Activated naive CD8-positive, alpha-beta T cell treated with anti-CD3 and anti-CD28 coated beads, Interleukin-2, amount 10 ng/mL, durations not matched to agents 7 days and 5 days (primary cell): ENCODE data around the gene TMEM51. TPM values are rescaled to one million over a fixed set of nuclear protein-coding genes. Genes with fewer than 3 reads are reported as not detected.

Experiments used
- ATAC-seq: fragments of 150-1000 bp; cut with Tn5 transposase; one replicate; pipeline ENCODE4 v1.10.0; 2021; ENCODE audit warnings: low read depth, moderate library complexity
- POLR2A ChIA-PET: fragments of 350-600 bp; sonication (Branson Sonifier 250); formaldehyde crosslinking; loops from one replicate; lab custom pipeline; 2021; ENCODE audit warnings: antibody characterized with exemption; lab: Charles Lee
- DNase-seq: peaks from one replicate; pipeline ENCODE4 v3.0.0; 2021
- H3K27ac Mint-ChIP-seq: one replicate; pipeline ENCODE4 v1.8.0; 2022; ENCODE audit warnings: mild to moderate bottlenecking, mixed read lengths
- H3K27me3 Mint-ChIP-seq: one replicate; pipeline ENCODE4 v1.8.0; 2022; ENCODE audit warnings: mild to moderate bottlenecking, moderate library complexity, mixed read lengths
- H3K36me3 Mint-ChIP-seq: one replicate; pipeline ENCODE4 v1.8.0; 2021; ENCODE audit warnings: mild to moderate bottlenecking, mixed read lengths
- H3K4me1 Mint-ChIP-seq: one replicate; pipeline ENCODE4 v1.8.0; 2021; ENCODE audit warnings: mixed read lengths
- H3K4me3 Mint-ChIP-seq: one replicate; pipeline ENCODE4 v1.8.0; 2022; ENCODE audit warnings: mild to moderate bottlenecking, moderate library complexity, mixed read lengths
- H3K9me3 Mint-ChIP-seq: one replicate; pipeline ENCODE4 v1.8.0; 2021; ENCODE audit warnings: mixed read lengths
- total RNA-seq, 2 experiments: library from RNA; stranded (reverse); gene quantifications; one replicate each; pipeline ENCODE4 v1.2.3, GENCODE V29; 2021

Gene TMEM51
- total RNA-seq, 2 experiments from 2014 or later: 0.57 to 0.80 TPM

DNA sequence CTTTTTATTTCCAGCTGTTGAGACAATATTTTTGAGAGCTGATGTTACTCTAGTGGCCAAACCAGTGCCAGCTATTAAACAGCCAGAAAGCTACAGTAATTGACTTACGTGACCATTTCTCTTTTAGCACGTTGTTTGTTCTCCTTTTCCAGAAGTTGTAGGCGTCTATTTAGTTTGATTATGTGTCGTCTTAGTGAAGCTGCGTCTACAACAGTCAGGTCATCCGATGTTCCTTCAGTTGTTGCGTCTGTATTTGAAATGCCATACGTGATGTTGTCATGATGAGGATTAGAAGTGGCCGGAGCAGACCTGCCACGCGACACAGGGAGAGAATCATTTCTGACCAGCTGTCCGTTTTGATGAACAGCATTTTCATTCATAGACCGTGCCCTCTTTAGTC is 38.2 kb downstream of the TMEM51 start:
- Mint-ChIP-seq H3K27ac (no peak overlapping the region), H3K27me3 (peaks cover 10% of the 10 kb centered on the region), H3K4me3 (no peak overlapping the region), H3K4me1 (peaks cover 2% of the 10 kb centered on the region), H3K36me3 (no peaks in the 10 kb centered on the region), H3K9me3 (no peaks in the 10 kb centered on the region)
- DNase-seq: no peak
- POLR2A ChIA-PET: no interaction called here
- ATAC-seq: no peak

DNA sequence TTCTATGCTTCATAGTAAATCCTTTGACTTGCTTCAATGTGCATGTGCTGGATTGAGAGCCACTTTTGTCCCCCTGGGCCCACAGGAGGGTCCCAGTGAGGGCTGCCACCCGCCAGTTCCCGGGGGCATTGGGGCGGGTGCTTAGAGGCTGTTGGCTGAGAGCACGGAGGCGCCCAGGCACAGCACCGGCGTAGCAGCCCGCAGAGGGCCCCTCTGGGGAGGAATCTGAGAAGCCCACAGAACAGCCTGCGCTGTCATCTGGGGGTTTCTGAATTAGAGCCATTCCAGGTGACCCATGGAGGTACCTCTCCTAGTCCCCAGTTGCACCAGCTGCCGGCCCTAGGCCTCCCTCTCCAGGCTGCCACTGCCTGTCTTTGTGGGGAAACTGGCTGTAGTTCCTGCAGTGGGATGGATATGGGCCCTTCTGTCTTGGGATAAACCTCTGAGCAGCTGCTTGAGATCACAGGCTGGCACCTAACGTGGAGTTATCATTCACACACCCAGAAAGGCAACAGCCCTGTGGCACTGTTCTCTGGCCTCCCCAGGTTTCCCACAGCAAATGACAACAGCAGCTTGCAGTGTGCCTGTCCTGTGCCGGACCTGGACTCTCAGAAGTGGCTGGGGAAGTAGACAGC is 39.5 kb downstream of the TMEM51 start:
- no peak overlapping the region for H3K27ac Mint-ChIP-seq
- ATAC-seq (no peak), DNase-seq (no peak)
- H3K27me3 Mint-ChIP-seq: peaks cover 10% of the 10 kb centered on the region
- peaks cover 2% of the 10 kb centered on the region for H3K4me1 Mint-ChIP-seq
- no peak overlapping the region for H3K4me3 Mint-ChIP-seq
- no peaks in the 10 kb centered on the region for H3K9me3 Mint-ChIP-seq
- H3K36me3 Mint-ChIP-seq: no peaks in the 10 kb centered on the region
- POLR2A ChIA-PET: no interaction called here

DNA sequence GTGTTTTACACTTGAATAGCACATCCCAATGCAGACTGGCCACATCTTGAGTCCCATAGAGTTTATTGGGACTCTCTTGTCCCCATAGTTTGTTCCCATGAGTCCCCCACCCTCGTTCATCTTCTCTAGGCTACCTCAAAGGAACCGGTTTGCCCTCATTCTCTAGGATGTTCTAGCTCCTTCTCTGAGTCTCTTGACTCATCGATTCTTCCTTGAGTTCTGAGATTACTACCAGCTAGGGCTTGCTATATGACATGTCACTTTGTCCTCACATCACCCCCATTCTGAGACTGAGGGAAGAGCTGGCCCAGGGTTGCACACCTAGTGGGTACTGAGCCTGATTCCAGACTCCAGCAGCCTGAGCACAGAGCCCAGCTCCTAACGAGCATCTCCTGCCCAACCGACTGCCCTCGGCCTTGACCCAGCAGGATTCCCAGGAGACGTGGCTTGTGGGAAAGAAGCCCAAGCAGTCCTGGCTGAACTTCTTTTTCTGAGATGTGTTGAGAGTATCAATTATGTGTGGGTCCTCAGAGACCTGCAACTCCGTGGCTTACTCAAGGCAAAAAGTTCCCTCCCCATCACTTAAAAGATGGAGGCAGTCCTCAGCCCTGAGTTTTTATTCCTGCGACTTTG is 42.0 kb downstream of the TMEM51 start:
- Mint-ChIP-seq H3K4me3 (no peak overlapping the region), H3K4me1 (no peaks in the 10 kb centered on the region), H3K27ac (no peak overlapping the region), H3K27me3 (peaks cover 10% of the 10 kb centered on the region), H3K9me3 (no peaks in the 10 kb centered on the region), H3K36me3 (no peaks in the 10 kb centered on the region)
- POLR2A ChIA-PET: no interaction called here
- ATAC-seq (no peak), DNase-seq (no peak)

DNA sequence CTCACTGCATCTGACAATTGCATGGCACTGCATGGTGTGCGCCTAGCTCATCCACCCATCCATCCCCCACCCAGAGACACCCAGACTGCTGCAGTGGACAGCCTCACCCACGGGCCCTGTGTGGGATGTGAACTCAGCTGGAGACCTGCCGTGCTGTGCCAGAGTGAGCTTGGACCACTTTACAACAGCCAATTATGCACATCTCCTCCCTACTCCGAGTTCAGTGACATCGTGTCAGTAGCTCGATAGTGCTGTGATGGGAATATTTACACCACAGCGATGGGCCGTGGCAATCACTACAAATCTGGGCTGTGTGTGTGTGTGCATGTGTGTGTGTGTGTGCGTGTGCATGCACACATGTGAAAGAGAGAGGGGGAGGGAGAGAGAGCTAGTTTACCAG is 42.5 kb downstream of the TMEM51 start:
- no peak for DNase-seq
- no peaks in the 10 kb centered on the region for H3K4me1 Mint-ChIP-seq
- peaks cover 7% of the 10 kb centered on the region for H3K27me3 Mint-ChIP-seq
- no peak overlapping the region for H3K4me3 Mint-ChIP-seq
- no peaks in the 10 kb centered on the region for H3K9me3 Mint-ChIP-seq
- H3K36me3 Mint-ChIP-seq: no peaks in the 10 kb centered on the region
- ATAC-seq: no peak
- POLR2A ChIA-PET: no interaction called here
- no peak overlapping the region for H3K27ac Mint-ChIP-seq

DNA sequence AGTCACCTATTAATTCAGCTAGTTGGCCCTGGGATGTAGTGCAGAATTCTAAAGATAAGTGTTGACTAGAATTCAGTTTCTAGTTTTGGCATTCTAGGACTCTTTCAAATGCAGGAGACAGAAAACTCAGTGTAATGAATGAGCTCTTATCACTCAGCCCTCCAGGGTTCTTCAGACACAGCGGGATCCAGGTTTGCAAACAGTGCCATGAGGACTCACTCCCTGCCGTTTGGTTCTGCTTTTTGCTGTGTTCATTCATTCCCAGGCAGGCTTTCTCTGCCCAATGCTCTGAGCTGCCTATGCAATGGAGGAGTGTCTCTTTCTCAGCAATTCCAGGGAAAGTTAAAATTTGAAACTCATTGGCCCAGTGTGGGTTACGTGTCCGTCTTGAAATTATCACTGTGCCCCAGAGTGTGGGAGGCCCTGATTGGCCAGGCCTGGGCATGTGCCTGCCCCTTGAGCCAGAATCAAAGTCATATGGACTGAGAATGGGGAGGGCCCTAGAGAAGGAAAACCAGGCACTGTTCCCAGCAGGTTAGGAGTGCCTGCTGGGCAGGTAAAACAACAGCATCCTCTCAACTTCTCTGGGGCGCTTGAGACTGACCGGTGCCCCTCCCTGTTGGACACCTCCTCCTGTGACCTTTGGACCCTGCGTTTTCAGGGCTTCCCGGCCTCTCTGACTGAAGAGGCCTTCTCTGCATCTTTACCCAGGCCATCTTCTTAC is 43.4 kb downstream of the TMEM51 start:
- no peaks in the 10 kb centered on the region for H3K36me3 Mint-ChIP-seq
- no peak overlapping the region for H3K27ac Mint-ChIP-seq
- H3K4me1 Mint-ChIP-seq: no peaks in the 10 kb centered on the region
- ATAC-seq (no peak), DNase-seq (no peak)
- POLR2A ChIA-PET: interaction anchor here (0.5 kb wide), 1 partner anchor 233 kb away, joined by 3 read pairs; no protein-coding TSS in a partner anchor
- peaks cover 7% of the 10 kb centered on the region for H3K27me3 Mint-ChIP-seq
- no peak overlapping the region for H3K4me3 Mint-ChIP-seq
- H3K9me3 Mint-ChIP-seq: no peaks in the 10 kb centered on the region

DNA sequence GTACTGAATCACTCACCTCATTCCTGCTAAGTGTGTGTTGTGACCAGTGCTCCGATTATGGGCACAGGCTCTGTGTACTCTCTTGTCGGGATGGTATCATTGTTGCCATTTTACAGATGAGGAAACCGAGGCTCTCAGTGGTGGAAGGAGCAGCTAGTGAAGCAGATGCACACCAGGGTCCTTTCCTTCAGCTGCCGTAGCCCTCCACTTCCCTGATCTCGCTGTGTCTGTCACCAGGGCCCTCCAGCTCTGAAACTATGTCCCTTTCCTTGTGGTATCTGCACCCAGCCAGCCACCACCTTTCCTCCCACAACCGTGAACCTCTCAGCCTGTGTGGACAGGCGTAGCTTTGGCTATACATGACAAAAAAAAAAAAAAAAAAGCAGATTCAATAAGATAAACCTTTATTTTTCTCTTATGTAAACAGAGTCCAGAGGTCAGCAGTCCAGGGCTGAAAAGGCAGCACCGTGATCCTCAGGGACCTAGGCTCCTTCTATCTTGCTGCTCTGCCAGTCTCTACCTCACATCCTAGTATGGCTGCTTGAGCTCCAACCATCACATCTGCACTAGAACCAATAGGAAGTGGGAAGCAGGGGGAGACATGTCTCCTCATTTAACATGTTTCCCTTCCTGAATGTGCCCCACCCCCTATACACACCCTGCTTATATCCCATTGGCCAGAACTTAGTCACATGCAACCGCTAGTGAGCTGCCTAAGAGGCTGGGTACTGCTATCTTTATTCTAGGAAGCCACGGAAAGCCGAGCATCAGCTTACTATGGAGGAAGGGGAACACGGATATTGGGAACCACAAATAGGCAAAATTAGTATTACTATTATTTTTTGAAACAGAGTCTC is 44.3 kb downstream of the TMEM51 start:
- Mint-ChIP-seq H3K9me3 (no peaks in the 10 kb centered on the region), H3K4me3 (no peak overlapping the region), H3K27me3 (peaks cover 11% of the 10 kb centered on the region), H3K36me3 (no peaks in the 10 kb centered on the region), H3K27ac (no peak overlapping the region), H3K4me1 (no peaks in the 10 kb centered on the region)
- DNase-seq (no peak), ATAC-seq (no peak)
- POLR2A ChIA-PET: no interaction called here

DNA sequence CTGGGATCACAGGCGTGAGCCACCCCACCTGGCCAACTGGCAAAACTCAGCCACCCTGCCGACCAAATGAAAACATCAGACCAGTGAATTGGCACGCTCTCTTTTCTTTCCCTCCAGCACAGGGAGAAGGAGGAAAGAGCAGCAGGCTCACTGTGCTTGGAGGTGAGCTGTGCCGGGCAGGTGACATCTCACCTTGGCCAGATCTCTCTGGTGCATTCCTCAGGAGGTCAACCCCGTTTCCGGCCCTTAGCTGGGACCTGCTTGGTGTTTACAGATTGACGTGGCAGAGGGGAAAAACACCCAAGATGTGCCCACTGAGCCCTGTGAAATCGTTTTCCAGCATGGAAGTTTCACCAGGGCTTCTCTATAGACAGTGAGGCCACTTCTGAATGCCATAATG is 45.1 kb downstream of the TMEM51 start:
- Mint-ChIP-seq H3K27ac (no peak overlapping the region), H3K27me3 (peaks cover 15% of the 10 kb centered on the region), H3K9me3 (no peaks in the 10 kb centered on the region), H3K36me3 (no peaks in the 10 kb centered on the region), H3K4me1 (no peaks in the 10 kb centered on the region), H3K4me3 (no peak overlapping the region)
- POLR2A ChIA-PET: no interaction called here
- DNase-seq (no peak), ATAC-seq (no peak)

DNA sequence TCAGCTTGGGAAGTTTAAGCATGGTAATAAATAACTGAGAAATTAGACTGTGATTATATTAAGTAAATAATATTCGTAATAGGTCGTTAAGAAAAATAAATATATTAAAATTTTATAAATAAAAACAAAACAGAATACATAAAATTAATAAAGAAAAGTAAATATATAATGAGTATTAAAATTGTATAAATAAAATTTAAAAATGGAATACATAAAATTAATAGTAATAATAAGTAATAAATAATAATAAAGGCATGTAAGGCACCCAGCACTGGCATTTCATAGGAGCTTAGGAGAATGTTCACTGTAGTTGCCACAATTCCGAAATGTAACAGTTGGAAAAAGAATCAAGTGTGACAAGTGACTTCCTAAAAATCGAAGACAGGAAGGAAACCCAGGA is 47.7 kb downstream of the TMEM51 start:
- Mint-ChIP-seq H3K4me3 (no peak overlapping the region), H3K27ac (no peak overlapping the region), H3K9me3 (no peaks in the 10 kb centered on the region), H3K36me3 (no peaks in the 10 kb centered on the region), H3K4me1 (no peaks in the 10 kb centered on the region), H3K27me3 (peaks cover 15% of the 10 kb centered on the region)
- ATAC-seq (no peak), DNase-seq (no peak)
- POLR2A ChIA-PET: no interaction called here

DNA sequence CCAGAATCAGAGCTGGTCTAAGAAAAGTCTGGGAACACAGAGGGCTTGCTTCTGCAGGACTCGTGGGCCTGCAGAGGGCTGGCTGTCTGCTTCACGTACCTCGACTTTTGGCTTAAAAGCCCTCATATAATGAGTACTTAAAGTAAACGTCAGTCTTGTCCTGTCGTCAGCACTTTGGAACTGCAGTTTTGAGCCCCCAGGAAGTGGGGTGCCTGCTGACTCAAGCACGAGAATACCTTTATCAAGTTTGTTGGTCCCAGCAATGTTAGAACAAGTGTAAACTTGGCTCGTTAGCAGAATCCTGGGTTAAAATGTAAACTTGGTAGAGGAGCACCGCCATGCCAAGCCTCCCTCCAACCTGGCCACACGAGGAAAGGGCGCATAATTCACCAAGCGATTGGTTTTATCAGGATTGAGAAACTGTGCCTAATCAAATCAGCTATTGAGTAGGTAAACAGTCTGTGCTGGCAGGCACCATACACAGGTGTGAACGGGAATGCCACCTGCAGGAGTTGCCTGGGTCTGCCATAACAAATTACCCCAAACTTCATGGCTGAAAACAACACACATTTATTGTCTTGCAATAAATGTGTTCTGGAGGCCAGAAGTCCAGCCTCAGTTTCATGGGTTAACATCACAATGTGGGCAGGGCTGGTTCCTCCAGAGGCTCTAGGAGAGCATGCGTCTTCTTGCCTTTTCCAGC is 48.5 kb downstream of the TMEM51 start:
- no peak overlapping the region for H3K27ac Mint-ChIP-seq
- POLR2A ChIA-PET: no interaction called here
- no peaks in the 10 kb centered on the region for H3K36me3 Mint-ChIP-seq

DNA sequence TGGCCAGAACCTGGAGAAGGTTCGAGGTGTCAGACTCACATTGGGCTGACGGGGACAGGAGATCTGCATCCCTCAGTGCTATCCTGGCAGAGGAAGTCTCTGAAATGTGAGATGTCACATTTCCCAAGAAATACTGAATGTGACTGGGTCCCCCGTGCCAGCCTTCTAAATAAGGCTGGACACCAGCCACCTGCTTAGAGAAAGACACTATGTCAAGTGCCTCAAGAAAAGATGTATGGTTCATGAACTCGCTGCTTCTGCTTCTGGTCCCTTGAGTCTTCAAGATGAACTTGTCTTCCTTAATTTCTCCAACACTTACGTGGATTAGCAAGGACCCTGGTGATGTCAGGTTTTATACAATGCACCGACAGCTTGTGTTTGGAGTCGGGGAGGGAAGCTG is 51.4 kb downstream of the TMEM51 start:
- Mint-ChIP-seq H3K27me3 (peaks cover 23% of the 10 kb centered on the region), H3K36me3 (no peaks in the 10 kb centered on the region), H3K27ac (no peak overlapping the region), H3K4me3 (no peak overlapping the region), H3K4me1 (no peaks in the 10 kb centered on the region), H3K9me3 (no peaks in the 10 kb centered on the region)
- no peak for DNase-seq
- POLR2A ChIA-PET: no interaction called here
- no peak for ATAC-seq

More for the DNA sequence above, 48.5 kb downstream of the TMEM51 start:
- Mint-ChIP-seq H3K27me3 (peaks cover 15% of the 10 kb centered on the region), H3K4me1 (no peaks in the 10 kb centered on the region), H3K9me3 (no peaks in the 10 kb centered on the region), H3K4me3 (no peak overlapping the region)
- ATAC-seq (no peak), DNase-seq (no peak)

DNA sequence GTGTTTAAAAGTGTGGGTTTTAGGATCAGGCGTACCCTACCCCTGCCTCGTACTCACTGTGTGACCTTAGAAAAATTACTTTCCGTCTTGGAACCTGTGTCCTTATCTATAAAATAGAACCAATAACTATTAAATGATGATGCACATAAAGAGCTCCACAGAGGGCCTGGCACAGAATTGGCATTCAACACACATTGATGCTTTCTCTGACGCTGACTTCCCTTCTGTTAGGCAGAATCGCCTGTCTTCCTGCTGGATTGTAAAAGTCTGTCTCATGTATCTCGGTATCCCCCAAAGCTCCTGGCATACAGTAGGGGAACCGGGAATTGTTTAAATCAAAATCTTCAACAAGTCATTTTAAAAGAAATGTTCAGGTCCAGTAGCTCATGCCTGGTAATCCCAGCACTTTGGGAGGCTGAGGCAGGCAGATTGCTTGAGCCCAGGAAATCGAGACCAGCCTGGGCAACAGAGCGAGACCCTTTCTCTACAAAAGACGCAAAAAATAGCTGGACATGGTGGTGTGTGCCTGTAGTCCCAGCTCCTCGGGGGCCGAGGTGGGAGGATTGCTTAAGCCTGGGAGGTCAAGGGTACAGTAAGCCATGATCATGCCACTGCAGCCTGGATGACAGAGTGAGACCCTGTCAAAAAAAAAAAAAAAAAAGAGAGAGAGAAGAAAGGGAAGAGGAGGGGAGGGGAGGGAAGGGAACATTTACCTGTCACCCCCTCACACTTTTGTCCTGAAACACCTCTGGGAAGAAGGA is 52.2 kb downstream of the TMEM51 start:
- ATAC-seq (no peak), DNase-seq (no peak)
- Mint-ChIP-seq H3K27ac (no peak overlapping the region), H3K36me3 (no peaks in the 10 kb centered on the region), H3K4me1 (no peaks in the 10 kb centered on the region), H3K9me3 (no peaks in the 10 kb centered on the region), H3K27me3 (peaks cover 28% of the 10 kb centered on the region), H3K4me3 (no peak overlapping the region)
- POLR2A ChIA-PET: no interaction called here

DNA sequence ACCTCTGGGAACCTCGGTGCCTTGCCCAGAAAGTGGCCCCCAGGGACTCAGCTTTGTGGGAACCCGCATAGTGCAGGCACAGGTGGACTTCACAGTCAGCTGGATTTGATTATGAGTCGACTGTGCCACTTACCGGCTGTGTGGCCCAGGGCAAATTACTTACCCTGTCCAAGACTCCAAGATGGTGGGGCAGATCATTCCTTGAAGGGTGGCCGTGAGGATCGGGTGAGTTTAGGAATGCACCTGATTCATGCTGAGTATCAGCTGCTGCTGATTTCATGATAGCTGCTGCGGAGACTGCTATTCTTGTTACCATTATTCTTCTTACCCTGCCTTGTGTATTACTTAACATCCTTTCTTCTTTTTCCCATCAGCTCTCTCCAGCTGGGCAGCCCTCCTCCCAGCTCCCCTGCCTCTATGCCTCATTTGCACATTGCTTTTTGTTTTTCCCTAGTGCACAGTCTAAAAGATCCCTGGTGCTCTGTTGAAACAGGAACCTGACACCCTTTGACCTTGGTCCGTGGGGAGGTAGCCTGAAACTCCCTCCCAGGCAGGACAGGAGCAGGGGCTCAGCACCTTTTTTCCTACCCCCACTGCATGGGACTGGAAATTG is 53.0 kb downstream of the TMEM51 start:
- DNase-seq (no peak), ATAC-seq (no peak)
- Mint-ChIP-seq H3K27me3 (peaks cover 30% of the 10 kb centered on the region), H3K9me3 (no peaks in the 10 kb centered on the region), H3K36me3 (no peaks in the 10 kb centered on the region), H3K27ac (no peak overlapping the region), H3K4me3 (no peak overlapping the region), H3K4me1 (no peaks in the 10 kb centered on the region)
- POLR2A ChIA-PET: no interaction called here
